HepG2 (cell line): Measurements from ENCODE around the gene SACS. TPM values are rescaled to one million over a fixed set of nuclear protein-coding genes. Genes with fewer than 3 reads are reported as not detected.

Source experiments
- ATAC-seq: fragments of 200-7000 bp; cut with Tn5 transposase; 3 replicates; pipeline ENCODE4 v1.9.1; 2020; ENCODE audit warnings: mild to moderate bottlenecking, moderate library complexity
- BruUV-seq: library from RNA; stranded (reverse); fragments of 400-500 nt; replicated peaks from 2 replicates; lab custom pipeline; 2021; lab: Mats Ljungman, UMichigan
- CTCF ChIA-PET: fragments of 300-600 bp; formaldehyde crosslinking; extraction: SDS; loops from one replicate; lab custom pipeline; 2021; ENCODE audit warnings: low total read pairs, inconsistent platforms, low intra/inter-chr PET ratio; lab: Yijun Ruan, JAX
- POLR2A ChIA-PET: fragments of 350-600 bp; sonication (Branson Sonifier 250); formaldehyde crosslinking; loops from one replicate; lab custom pipeline; 2020; ENCODE audit warnings: antibody characterized with exemption, inconsistent platforms; lab: Yijun Ruan, JAX
- DNase-seq: peaks from one replicate; pipeline ENCODE4 v3.0.0-alpha.2; 2015; ENCODE audit warnings: low spot score
- FAIRE-seq: peaks from 3 replicates; lab custom pipeline; 2011; peaks lifted over from hg19 to GRCh38; lab: Jason Lieb, UNC
- H2AFZ ChIP-seq: one replicate; pipeline ENCODE4 v1.6.1; 2011; ENCODE audit warnings: low read length, inconsistent platforms
- H3K27ac ChIP-seq: fragments of 300-600 bp; 3 replicates; pipeline ENCODE4 v1.8.0; 2011; ENCODE audit warnings: mixed run types, mild to moderate bottlenecking, mixed read lengths, low read length, inconsistent platforms; ENCODE audit not compliant: insufficient read depth; ENCODE audit errors: extremely low read length
- H3K27me3 ChIP-seq, 2 experiments: fragments of 200-600 bp in 1 of 2; 2 replicates in 1 of 2; 3 replicates in 1 of 2; pipeline versions ENCODE4 v1.6.0 to v1.8.0; 2011; ENCODE audit warnings: low read length in 2 of 2, mild to moderate bottlenecking in 2 of 2, moderate library complexity in 2 of 2, inconsistent platforms in 1 of 2; ENCODE audit not compliant: insufficient read depth in 2 of 2, control insufficient read depth in 1 of 2
- H3K36me3 ChIP-seq, 2 experiments: fragments of 200-600 bp in 1 of 2; replicated peaks in 1 of 2; 2 replicates in 1 of 2; 3 replicates in 1 of 2; pipeline versions ENCODE4 v1.5.1 to v1.8.0; 2011; ENCODE audit warnings: low read length in 2 of 2, inconsistent platforms in 1 of 2; ENCODE audit not compliant: insufficient read depth in 2 of 2, control insufficient read depth in 1 of 2
- H3K4me1 ChIP-seq: 2 replicates; pipeline ENCODE4 v1.5.1; 2012; ENCODE audit warnings: low read length, inconsistent platforms; ENCODE audit not compliant: insufficient read depth
- H3K4me2 ChIP-seq: 2 replicates; pipeline ENCODE4 v1.6.0; 2011; ENCODE audit warnings: low read depth, low read length, inconsistent platforms
- H3K4me3 ChIP-seq, 3 experiments: fragments of 200-600 bp in 1 of 3; sonication (generic), shearing (Covaris generic) in 1 of 3; replicated peaks in 1 of 3; 2 replicates each; pipeline ENCODE4 v1.5.1; 2011 to 2016; ENCODE audit warnings: low read length in 3 of 3, inconsistent platforms in 2 of 3, low read depth in 2 of 3, mild to moderate bottlenecking in 2 of 3, control low read depth in 1 of 3, mixed read lengths in 1 of 3; ENCODE audit not compliant: insufficient read depth in 1 of 3
- H3K79me2 ChIP-seq: one replicate; pipeline ENCODE4 v1.6.1; 2011; ENCODE audit warnings: low read length, inconsistent platforms; ENCODE audit not compliant: insufficient read depth
- H3K9ac ChIP-seq: 2 replicates; pipeline ENCODE4 v1.6.0; 2011; ENCODE audit warnings: mild to moderate bottlenecking, low read depth, low read length, inconsistent platforms; ENCODE audit not compliant: insufficient read depth
- H3K9me3 ChIP-seq: 2 replicates; pipeline ENCODE4 v1.5.1; 2012; ENCODE audit warnings: mild to moderate bottlenecking, low read length
- H4K20me1 ChIP-seq: 2 replicates; pipeline ENCODE4 v1.6.0; 2011; ENCODE audit warnings: inconsistent platforms, mild to moderate bottlenecking, low read length, moderate library complexity; ENCODE audit not compliant: insufficient read depth
- ARHGAP35 ChIP-seq: sonication (generic); formaldehyde crosslinking; IDR thresholded peaks from 2 replicates; pipeline ENCODE4 v1.9.0; 2022; ENCODE audit warnings: mild to moderate bottlenecking, inconsistent platforms, moderate library complexity, missing genetic modification reagents, borderline replicate concordance
- ATF3 ChIP-seq: sonication (generic); formaldehyde crosslinking; IDR thresholded peaks from 2 replicates; pipeline ENCODE4 v1.4.0; 2020; ENCODE audit warnings: missing genetic modification reagents
- HNF4A ChIP-seq: sonication (generic); formaldehyde crosslinking; IDR thresholded peaks from 2 replicates; pipeline ENCODE4 v1.4.0; 2020; ENCODE audit warnings: missing genetic modification reagents
- JDP2 ChIP-seq: sonication (generic); formaldehyde crosslinking; IDR thresholded peaks from 2 replicates; pipeline ENCODE4 v1.8.1; 2022; ENCODE audit warnings: missing genetic modification reagents, borderline replicate concordance
- MIXL1 ChIP-seq: IDR thresholded peaks from 2 replicates; pipeline ENCODE4 v1.6.1; 2016
- POLR2AphosphoS5 ChIP-seq: IDR thresholded peaks from 2 replicates; pipeline ENCODE4 v1.6.1; 2012; ENCODE audit warnings: low read depth, low read length
- REPIN1 ChIP-seq: sonication (generic); formaldehyde crosslinking; IDR thresholded peaks from 2 replicates; pipeline ENCODE4 v1.8.0; 2022; ENCODE audit warnings: missing genetic modification reagents, low read depth, mild to moderate bottlenecking, borderline replicate concordance
- RERE ChIP-seq: IDR thresholded peaks from 2 replicates; pipeline ENCODE4 v1.6.1; 2016; ENCODE audit warnings: low read depth, missing genetic modification reagents, missing compliant biosample characterization
- SMC3 ChIP-seq: IDR thresholded peaks from 2 replicates; pipeline ENCODE4 v1.6.1; 2011; ENCODE audit warnings: low read length, improper control_type of control experiment
- SP140L ChIP-seq: sonication (generic); formaldehyde crosslinking; IDR thresholded peaks from 2 replicates; pipeline ENCODE4 v1.4.0; 2020; ENCODE audit warnings: missing genetic modification reagents, borderline replicate concordance
- TARDBP ChIP-seq: sonication (generic); formaldehyde crosslinking; IDR thresholded peaks from 2 replicates; pipeline ENCODE4 v1.8.0; 2022; ENCODE audit warnings: mild to moderate bottlenecking, missing genetic modification reagents
- TCF7 ChIP-seq: sonication (generic); IDR thresholded peaks from 2 replicates; pipeline ENCODE4 v1.6.1; 2016; ENCODE audit warnings: antibody characterized with exemption, low read depth
- ZNF280B ChIP-seq: sonication (generic); formaldehyde crosslinking; IDR thresholded peaks from 2 replicates; pipeline ENCODE4 v1.5.0; 2020; ENCODE audit warnings: missing genetic modification reagents, mild to moderate bottlenecking, borderline replicate concordance
- ZNF343 ChIP-seq: sonication (generic); formaldehyde crosslinking; IDR thresholded peaks from 2 replicates; pipeline ENCODE4 v1.4.0; 2020; ENCODE audit warnings: mild to moderate bottlenecking, missing genetic modification reagents
- ZNF513 ChIP-seq: sonication (generic); formaldehyde crosslinking; conservative IDR thresholded peaks from 2 replicates; pipeline ENCODE4 v1.5.0; 2020; ENCODE audit warnings: missing genetic modification reagents
- ZNF772 ChIP-seq: sonication (generic); formaldehyde crosslinking; IDR thresholded peaks from 2 replicates; pipeline ENCODE4 v1.5.0; 2020; ENCODE audit warnings: mild to moderate bottlenecking, missing genetic modification reagents
- WGBS: methylation state at CpG from one replicate; pipeline ENCODE4 v1.1.6; 2017; ENCODE audit warnings: low lambda C conversion rate; 5-methylcytosine and 5-hydroxymethylcytosine counted together
- in situ Hi-C: cut with HindIII; loops from 2 replicates; pipeline ENCODE4 v1.10.0; 2017; ENCODE audit warnings: low pct_unique_long_range_greater_than_20kb; ENCODE audit not compliant: extremely low pct_ligation_motif_present
- intact Hi-C: fragments of 100-400 bp; cut with micrococcal nuclease; formaldehyde crosslinking; loops from one replicate; pipeline ENCODE4 v1.10.0; 2022; ENCODE audit not compliant: unreplicated experiment
- polyA plus RNA-seq, 8 experiments: library from polyadenylated mRNA; depleted of rRNA in 3 of 8; stranded (reverse) in 7 of 8; unstranded in 1 of 8; fragments of >200 nt; fragmentation: Illumina TruSeq in 4 of 8; extraction: Trizol in 4 of 8; gene quantifications; 2 replicates each; pipeline versions ENCODE4 v1.2.1 to v1.2.3, GENCODE V29; 2011 to 2016; ENCODE audit warnings: low read depth in 4 of 8, missing spikeins in 1 of 8, mixed read lengths in 1 of 8; ENCODE audit not compliant: insufficient read depth in 1 of 8
- total RNA-seq, 5 experiments: library from RNA; depleted of rRNA; stranded (reverse); fragments of >200 nt; fragmentation: Illumina TruSeq; extraction: Trizol; gene quantifications; 2 replicates each; pipeline ENCODE4 v1.2.3, GENCODE V29; 2016; ENCODE audit warnings: low read depth in 1 of 5

SACS gene
- total and polyA plus RNA-seq, 2 of the 13 experiments (the other 11 are each of a cell fraction or from before 2014, with no cell fraction given): 4.0 to 15.7 TPM

GRCh38 chr13:23440821-23441618 lies 7.5 kb upstream of the SACS start:
- H3K4me2 ChIP-seq: no peak overlapping the region; the same call in 1 of the 2 replicates
- intact Hi-C loops: no loop called here
- no peak overlapping the region for H3K4me3 ChIP-seq
- no peaks in the 10 kb centered on the region for H3K4me1 ChIP-seq
- H3K9ac ChIP-seq: no peak overlapping the region
- no peaks in the 10 kb centered on the region for H3K9me3 ChIP-seq
- 64% methylated on average over 10 of the region's 15 CpGs for WGBS
- FAIRE-seq: no peak
- ChIA-PET CTCF (no interaction called here), POLR2A (no interaction called here)
- no peaks in the 10 kb centered on the region for H4K20me1 ChIP-seq
- ATAC-seq: peak; percentile 35
- BruUV-seq: no TSS peak
- in situ Hi-C loops: no loop called here
- H3K36me3 ChIP-seq: no peaks in the 10 kb centered on the region
- no peak overlapping the region for H3K27ac ChIP-seq
- peaks cover 0 to 7% of the 10 kb centered on the region in 2 experiments; a peak in 2 of 5 replicates for H3K27me3 ChIP-seq
- no peaks in the 10 kb centered on the region for H3K79me2 ChIP-seq
- no peak overlapping the region for H2AFZ ChIP-seq
- no peak for DNase-seq
- TF ChIP-seq TARDBP (CRISPR knock-in tag) (no peak), SP140L (CRISPR knock-in tag) (no peak), ATF3 (CRISPR knock-in tag) (no peak), ZNF280B (no peak), ZNF513 (CRISPR knock-in tag) (no peak), ZNF343 (CRISPR knock-in tag) (no peak), REPIN1 (CRISPR knock-in tag) (no peak), ARHGAP35 (CRISPR knock-in tag) (no peak), MIXL1 (no peak), HNF4A (CRISPR knock-in tag) (no peak), JDP2 (CRISPR knock-in tag) (no peak), POLR2AphosphoS5 (no peak), RERE (CRISPR knock-in tag) (no peak), ZNF772 (CRISPR knock-in tag) (no peak), SMC3 (no peak), TCF7 (no peak)
